Stimulated activated CD8-positive, alpha-beta memory T cell treated with anti-CD3 and anti-CD28 coated beads, Interleukin-4, amount 100 ng/mL, for 4 hours (primary cell): ENCODE results near the gene GARIN3.
A peak's percentile ranks its signal among the peaks of the same experiment; 100 is the strongest.
"Not testable (repeated sequence)": the region's sequence is repeated elsewhere in the genome, so short reads cannot be mapped to it uniquely, and the experiment has no call there.

ENCODE experiments used
- DNase-seq, 2 donors: peaks; one replicate each; pipeline ENCODE4 v3.0.0-alpha.2; 2020; ENCODE audit warnings: low read depth in 2 of 2, low spot score in 1 of 2

Gene GARIN3

GRCh38 chr5:157185122-157185521 lies 19.1 kb upstream of the GARIN3 start:
- DNase-seq = not testable (repeated sequence)

DNA sequence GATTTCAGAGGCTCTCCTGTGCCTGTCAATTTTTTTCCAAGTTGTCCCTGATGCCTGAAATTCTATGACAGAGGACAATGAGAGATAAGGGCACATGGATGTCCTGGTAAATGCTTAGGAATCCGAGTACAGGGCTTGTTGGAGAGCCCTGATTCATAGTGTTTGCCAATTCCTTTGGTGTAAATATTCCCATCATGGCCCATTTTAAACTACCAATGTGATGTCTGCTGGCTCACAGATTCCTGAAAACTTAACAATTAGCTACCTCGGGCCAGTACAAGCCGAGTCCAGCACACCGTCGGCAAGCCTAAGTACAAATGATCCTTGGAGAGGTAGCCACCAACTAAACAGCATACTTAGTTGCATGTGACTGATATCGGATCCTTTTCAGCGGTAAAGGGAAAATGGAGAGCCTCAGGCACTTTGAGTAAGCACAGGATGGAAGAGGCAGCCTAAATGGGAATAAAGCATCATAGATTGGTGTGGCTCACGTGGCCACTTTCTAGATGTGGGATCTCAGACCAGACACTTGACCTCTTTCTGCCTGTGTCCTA lies 18.1 kb upstream of the GARIN3 start:
- DNase-seq = no peak

GRCh38 chr5:157182143-157182757 lies 16.2 kb upstream of the GARIN3 start:
- DNase-seq = no peak

- no peak for DNase-seq
Observed at GRCh38 chr5:157180374-157181264, 14.6 kb upstream of the GARIN3 start, which contains the start of gene ITK. Gene ITK (plus strand): TSS chr5:157180840. CDS start chr5:157180978, 138 bp downstream.

DNA sequence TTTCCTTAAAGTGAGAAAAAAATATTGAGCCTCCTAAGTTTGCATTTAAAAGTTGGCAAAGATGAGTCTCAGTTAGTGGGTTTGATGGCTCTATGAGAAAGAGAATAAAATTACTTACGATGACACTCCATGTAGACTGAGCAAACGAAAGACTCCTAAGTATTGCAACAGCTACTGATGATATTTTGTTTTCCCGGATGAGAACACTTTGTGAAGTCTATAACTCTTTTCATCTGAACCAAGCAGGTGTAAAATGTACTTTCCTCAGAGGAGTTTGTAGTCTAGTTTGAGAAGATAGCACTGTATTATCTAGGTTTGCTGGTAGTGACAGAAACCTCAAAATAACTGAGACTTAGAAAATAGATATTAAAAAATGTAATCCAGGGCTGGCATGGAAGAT lies 12.9 kb upstream of the GARIN3 start:
- DNase-seq = no peak

- DNase-seq = no peak
Observed at GRCh38 chr5:157177953-157178352, 11.9 kb upstream of the GARIN3 start.

DNA sequence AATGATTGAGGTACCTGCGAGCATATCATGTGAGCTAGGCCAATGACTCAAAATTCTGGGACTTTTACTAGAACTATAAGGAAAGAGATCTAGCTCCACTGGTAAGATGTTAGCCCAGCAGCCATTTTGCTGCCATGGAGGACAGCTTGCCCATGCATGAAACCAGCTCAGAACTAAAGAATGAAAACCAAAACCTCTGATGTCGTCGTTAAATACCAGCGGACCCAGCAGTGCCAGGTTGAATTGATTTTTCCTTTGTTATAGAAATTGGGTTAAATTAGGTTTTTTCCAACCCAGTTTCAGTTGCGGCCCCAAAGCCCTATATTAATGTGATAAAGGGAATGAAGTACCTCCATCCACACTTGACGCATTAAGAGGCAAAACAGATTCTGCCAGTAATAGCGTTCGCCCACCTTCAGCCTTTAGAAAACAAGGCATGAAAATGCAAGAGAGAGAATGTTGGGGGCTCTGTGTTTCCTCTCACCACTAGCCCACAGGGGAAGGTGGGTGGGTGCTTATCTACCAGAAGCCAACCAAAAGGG lies 9.1 kb upstream of the GARIN3 start:
- DNase-seq = no peak

- DNase-seq = peak; percentile 66 to 84
Observed at GRCh38 chr5:157172403-157172802, 6.3 kb upstream of the GARIN3 start.

DNA sequence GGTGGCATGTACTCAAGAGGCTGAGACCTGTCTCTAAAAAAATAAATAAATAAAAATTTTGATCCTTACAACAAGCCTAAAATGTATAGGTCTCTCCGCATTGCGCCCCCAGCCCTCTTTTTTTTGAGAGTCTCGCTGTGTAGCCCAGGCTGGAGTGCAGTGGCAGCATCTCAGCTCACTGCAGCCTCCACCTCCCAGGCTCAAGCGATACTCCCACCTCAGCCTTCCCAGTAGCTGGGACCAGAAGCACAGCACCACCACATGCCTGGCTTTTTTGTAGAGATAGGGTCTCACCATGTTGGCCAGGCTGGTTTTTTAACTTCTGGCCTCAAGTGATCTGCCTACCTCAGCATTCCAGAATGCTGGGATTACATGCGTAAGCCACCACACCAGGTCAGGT lies 2.2 kb upstream of the GARIN3 start:
- DNase-seq = no peak

DNA sequence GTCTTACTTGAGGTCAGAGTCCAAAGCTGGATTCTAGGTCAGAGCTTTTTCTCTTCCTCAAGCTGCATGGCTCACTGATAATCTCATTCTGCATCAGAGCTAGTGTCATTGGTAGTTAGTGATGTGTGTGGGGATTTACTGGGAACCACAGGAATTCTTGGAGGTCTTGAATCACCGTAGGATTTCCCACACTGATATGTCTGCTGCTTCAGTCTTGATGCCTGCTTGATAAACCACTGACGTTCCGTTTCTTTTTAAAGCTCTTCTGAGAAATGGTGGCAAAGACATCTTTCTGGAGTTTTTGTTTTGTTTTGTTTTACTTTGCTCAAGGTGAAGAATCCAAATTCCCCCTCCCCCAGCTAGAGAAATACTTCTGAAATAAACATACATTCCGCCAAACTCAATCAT lies 1.2 kb upstream of the GARIN3 start:
- no peak for DNase-seq

DNA sequence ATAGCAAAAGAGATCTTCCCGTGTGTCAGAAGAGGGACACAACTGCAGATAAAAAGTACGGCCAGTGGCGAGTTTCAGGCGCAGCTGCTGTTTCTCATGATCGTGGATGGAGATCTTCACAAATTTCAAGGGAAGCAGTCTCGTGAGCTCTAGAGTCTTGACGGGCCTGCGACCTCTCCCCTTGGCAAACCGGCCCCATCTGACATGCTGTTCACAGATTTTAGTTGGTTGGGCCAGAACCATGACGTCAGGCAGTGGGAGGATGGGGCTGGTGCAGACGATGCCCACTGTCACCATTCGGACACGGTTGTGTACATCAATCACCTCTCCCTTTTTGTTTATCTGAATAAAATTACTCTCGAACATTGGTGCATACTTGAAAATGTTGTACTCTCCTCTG lies 396 bp downstream of the GARIN3 start:
- no peak for DNase-seq

- DNase-seq = no peak
Observed at GRCh38 chr5:157165261-157165660, 803 bp downstream of the GARIN3 start.

DNA sequence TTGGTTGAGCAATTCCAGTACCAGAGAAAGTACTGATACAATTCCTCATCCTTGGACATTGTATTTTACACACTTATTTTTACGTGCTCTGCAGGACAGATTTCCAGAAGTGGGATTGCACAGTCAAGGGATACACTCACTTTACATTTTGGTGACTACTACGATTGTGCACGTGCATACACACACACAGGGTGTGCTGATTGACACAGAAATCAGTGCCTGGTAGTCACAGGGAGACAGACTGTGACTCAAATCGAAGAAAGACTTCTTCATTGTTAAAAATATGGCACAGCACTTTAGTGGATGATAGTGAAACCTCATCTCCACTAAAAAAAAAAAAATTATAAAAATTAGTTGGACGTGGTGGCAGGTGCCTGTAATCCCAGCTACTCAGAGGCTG lies 1.5 kb downstream of the GARIN3 start:
- no peak for DNase-seq

- DNase-seq = no peak
Observed at GRCh38 chr5:157162919-157163510, 3.0 kb downstream of the GARIN3 start.

- DNase-seq = no peak
Observed at GRCh38 chr5:157161996-157162395, 4.1 kb downstream of the GARIN3 start.

DNA sequence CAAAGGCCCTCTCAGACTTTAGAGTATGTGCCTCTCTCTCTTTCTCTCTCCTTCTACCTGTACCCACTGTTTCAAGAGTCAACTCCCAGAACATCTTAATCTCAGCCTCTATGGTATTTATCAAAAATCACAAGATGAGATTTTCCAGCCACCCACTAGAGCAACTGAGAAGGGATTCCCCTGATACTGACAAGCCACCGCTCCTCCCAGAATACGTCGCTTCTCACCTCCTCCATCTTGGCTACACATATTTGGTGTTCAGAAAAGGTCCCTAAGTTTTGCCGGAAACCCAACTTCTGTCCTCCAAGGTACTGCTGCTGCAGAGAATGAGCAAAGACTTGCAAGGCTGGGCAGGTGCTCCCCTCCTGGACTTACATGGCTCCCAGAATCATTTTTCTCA lies 6.1 kb downstream of the GARIN3 start:
- DNase-seq = no peak

GRCh38 chr5:157159209-157159751 lies 6.8 kb downstream of the GARIN3 start:
- no peak for DNase-seq

- no peak for DNase-seq
Observed at GRCh38 chr5:157157293-157157891, 8.7 kb downstream of the GARIN3 start.

DNA sequence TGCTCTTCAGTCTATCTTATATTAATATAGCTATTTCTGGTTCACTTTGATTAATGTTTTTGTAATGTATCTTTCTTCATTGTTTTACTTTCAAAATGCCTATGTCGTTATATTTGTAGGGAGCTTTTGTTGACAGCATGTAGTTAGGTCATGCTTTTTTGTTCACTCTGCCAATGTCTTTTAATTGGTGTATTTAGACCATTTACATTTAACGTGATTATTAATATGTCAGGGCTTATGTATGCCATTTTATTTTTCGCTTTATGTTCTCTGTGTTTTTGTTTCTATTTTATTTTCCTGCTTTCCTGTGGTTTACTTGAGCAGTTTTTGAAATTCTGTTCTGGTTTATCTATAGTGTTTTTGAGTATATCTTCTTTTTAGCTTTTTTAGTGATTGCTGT lies 10.8 kb downstream of the GARIN3 start:
- DNase-seq = no peak

DNA sequence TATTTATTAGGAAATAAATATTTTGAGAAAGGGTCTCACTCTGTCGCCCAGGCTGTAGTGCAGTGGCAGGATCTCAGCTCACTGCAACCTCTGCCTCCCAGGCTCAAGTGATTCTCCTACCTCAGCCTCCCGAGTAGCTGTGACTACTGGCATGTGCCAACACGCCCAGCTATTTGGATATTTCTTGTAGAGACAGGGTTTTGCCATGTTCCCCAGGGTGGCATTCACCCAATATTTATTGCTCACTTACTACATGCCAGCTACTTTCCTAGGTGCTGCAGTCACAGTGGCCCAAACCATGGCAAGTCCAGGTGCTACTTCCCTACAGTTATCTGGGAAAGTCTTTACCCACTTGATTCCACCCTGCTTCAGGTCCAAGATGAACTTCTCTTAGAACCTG lies 15.1 kb downstream of the GARIN3 start:
- DNase-seq = no peak
